ENCODE results near the gene GFOD1.

GRCh38 chr6:13370623-13371022, 116.8 kb downstream of the GFOD1 start:
- TF ChIP-seq POLR2A (IDR thresholded peaks at IDR 0.05) (no peak), CTCF (IDR thresholded peaks at IDR 0.05) (no peak)
